Mesendoderm (in vitro differentiated cells): ENCODE data around the gene LYZL1.

Experiments used
- DNase-seq: peaks from one replicate; pipeline ENCODE4 v3.0.0; 2013
- H2AK5ac ChIP-seq: 2 replicates; pipeline ENCODE4 v1.6.1; 2013; ENCODE audit warnings: low read length, inconsistent platforms
- H2BK120ac ChIP-seq: 2 replicates; pipeline ENCODE4 v1.6.1; 2013; ENCODE audit warnings: low read depth, mild to moderate bottlenecking, low read length, moderate library complexity, mixed read lengths
- H2BK15ac ChIP-seq: replicated peaks from 2 replicates; pipeline ENCODE4 v1.6.1; 2013; ENCODE audit warnings: low read depth, mild to moderate bottlenecking, moderate library complexity
- H2BK5ac ChIP-seq: 2 replicates; pipeline ENCODE4 v1.6.1; 2013; ENCODE audit warnings: low read length, inconsistent platforms
- H3K18ac ChIP-seq: 2 replicates; pipeline ENCODE4 v1.6.1; 2013; ENCODE audit warnings: mild to moderate bottlenecking, low read length, mixed read lengths
- H3K23ac ChIP-seq: one replicate; pipeline ENCODE4 v1.6.1; 2013; ENCODE audit warnings: low read length
- H3K27ac ChIP-seq: 2 replicates; pipeline ENCODE4 v1.5.1; 2013; ENCODE audit warnings: low read depth, mild to moderate bottlenecking, inconsistent platforms, low read length, moderate library complexity
- H3K27me3 ChIP-seq: 2 replicates; pipeline ENCODE4 v1.6.1; 2013; ENCODE audit warnings: low read length, control low read depth, mild to moderate bottlenecking, inconsistent platforms; ENCODE audit not compliant: insufficient read depth, poor library complexity
- H3K36me3 ChIP-seq: 2 replicates; pipeline ENCODE4 v1.6.1; 2013; ENCODE audit warnings: low read length, inconsistent platforms; ENCODE audit not compliant: control insufficient read depth, insufficient read depth
- H3K4ac ChIP-seq: one replicate; pipeline ENCODE4 v1.6.1; 2013; ENCODE audit warnings: low read depth, mild to moderate bottlenecking, low read length, moderate library complexity
- H3K4me1 ChIP-seq: 2 replicates; pipeline ENCODE4 v1.6.1; 2013; ENCODE audit warnings: low read depth, low read length, inconsistent platforms; ENCODE audit not compliant: control insufficient read depth
- H3K4me2 ChIP-seq: 2 replicates; pipeline ENCODE4 v1.6.1; 2013; ENCODE audit warnings: low read length
- H3K4me3 ChIP-seq: 2 replicates; pipeline ENCODE4 v1.5.1; 2013; ENCODE audit warnings: mild to moderate bottlenecking, low read length
- H3K56ac ChIP-seq: one replicate; pipeline ENCODE4 v1.6.1; 2013; ENCODE audit warnings: low read length
- H3K79me1 ChIP-seq: 2 replicates; pipeline ENCODE4 v1.6.1; 2013; ENCODE audit warnings: low read length, inconsistent platforms
- H3K79me2 ChIP-seq: 2 replicates; pipeline ENCODE4 v1.6.1; 2013; ENCODE audit warnings: mild to moderate bottlenecking, low read length; ENCODE audit not compliant: control insufficient read depth, insufficient read depth
- H3K9ac ChIP-seq: 2 replicates; pipeline ENCODE4 v1.6.1; 2013; ENCODE audit warnings: low read length, inconsistent platforms
- H4K5ac ChIP-seq: one replicate; pipeline ENCODE4 v1.6.1; 2013; ENCODE audit warnings: low read length
- H4K8ac ChIP-seq: one replicate; pipeline ENCODE4 v1.6.1; 2013; ENCODE audit warnings: low read depth, mild to moderate bottlenecking, control low read depth, low read length, moderate library complexity
- WGBS: extraction: QIAGEN DNeasy Blood & Tissue Kit; methylation state at CpG from one replicate; pipeline ENCODE4 v1.1.7; 2013; ENCODE audit warnings: low lambda C conversion rate, missing lambda C conversion rate; ENCODE audit not compliant: insufficient coverage; ENCODE audit errors: extremely low coverage; 5-methylcytosine and 5-hydroxymethylcytosine counted together

Gene LYZL1

GRCh38 chr10:29250066-29250465 lies 38.8 kb upstream of the LYZL1 start:
- no peak overlapping the region for H2BK15ac ChIP-seq
- no peaks in the 10 kb centered on the region for H3K27me3 ChIP-seq
- H4K8ac ChIP-seq: no peak overlapping the region
- no peaks in the 10 kb centered on the region for H3K79me2 ChIP-seq
- no peak overlapping the region for H3K4me3 ChIP-seq
- H3K4ac ChIP-seq: no peak overlapping the region
- H3K79me1 ChIP-seq: no peaks in the 10 kb centered on the region
- no peak overlapping the region for H2BK120ac ChIP-seq
- H2BK5ac ChIP-seq: no peak overlapping the region
- no peak overlapping the region for H3K56ac ChIP-seq
- H3K4me1 ChIP-seq: peaks cover 16% of the 10 kb centered on the region
- no peaks in the 10 kb centered on the region for H3K36me3 ChIP-seq
- H3K9ac ChIP-seq: no peak overlapping the region
- H3K23ac ChIP-seq: no peak overlapping the region
- DNase-seq: no peak
- no peak overlapping the region for H4K5ac ChIP-seq
- no CpG with 5 or more reads among the region's 1 CpG for WGBS
- no peak overlapping the region for H2AK5ac ChIP-seq
- H3K18ac ChIP-seq: peak overlapping the region; percentile 32
- H3K27ac ChIP-seq: no peak overlapping the region
- H3K4me2 ChIP-seq: no peak overlapping the region

GRCh38 chr10:29252811-29253689 lies 35.8 kb upstream of the LYZL1 start:
- H3K9ac ChIP-seq: no peak overlapping the region
- no peak overlapping the region for H3K27ac ChIP-seq
- no peak for DNase-seq
- no CpG with 5 or more reads among the region's 18 CpGs for WGBS
- H3K18ac ChIP-seq: no peak overlapping the region
- no peaks in the 10 kb centered on the region for H3K36me3 ChIP-seq
- peak overlapping the region; percentile 59 for H3K56ac ChIP-seq
- no peak overlapping the region for H2BK120ac ChIP-seq
- H3K4me3 ChIP-seq: no peak overlapping the region
- H3K79me1 ChIP-seq: no peaks in the 10 kb centered on the region
- H2BK15ac ChIP-seq: no peak overlapping the region
- no peaks in the 10 kb centered on the region for H3K79me2 ChIP-seq
- H2BK5ac ChIP-seq: peak overlapping the region; percentile 51
- H4K5ac ChIP-seq: peak overlapping the region; percentile 30
- no peak overlapping the region for H3K4me2 ChIP-seq
- H4K8ac ChIP-seq: no peak overlapping the region
- peak overlapping the region; percentile 56 for H2AK5ac ChIP-seq
- peaks cover 22% of the 10 kb centered on the region for H3K4me1 ChIP-seq
- peak overlapping the region; percentile 8 for H3K4ac ChIP-seq
- no peak overlapping the region for H3K23ac ChIP-seq
- no peaks in the 10 kb centered on the region for H3K27me3 ChIP-seq

- no peaks in the 10 kb centered on the region for H3K79me1 ChIP-seq
- H3K27ac ChIP-seq: peak overlapping the region; percentile 47
- WGBS: no CpG with 5 or more reads among the region's 3 CpGs
Measured at GRCh38 chr10:29253690-29254029, 35.2 kb upstream of the LYZL1 start.

GRCh38 chr10:29254123-29255046 lies 34.5 kb upstream of the LYZL1 start:
- Histone ChIP-seq H3K4me1 (peaks cover 22% of the 10 kb centered on the region), H3K9ac (peak overlapping the region; percentile 36), H2BK15ac (no peak overlapping the region), H3K23ac (no peak overlapping the region), H3K79me1 (no peaks in the 10 kb centered on the region), H3K4me3 (no peak overlapping the region), H2AK5ac (peak overlapping the region; percentile 90), H3K27me3 (no peaks in the 10 kb centered on the region), H3K4me2 (no peak overlapping the region), H3K18ac (peak overlapping the region; percentile 16), H3K27ac (peak overlapping the region; percentile 87), H2BK5ac (peak overlapping the region; percentile 93), H4K5ac (no peak overlapping the region), H3K56ac (peak overlapping the region; percentile 78), H4K8ac (no peak overlapping the region), H3K79me2 (no peaks in the 10 kb centered on the region), H3K4ac (peak overlapping the region; percentile 41), H2BK120ac (peak overlapping the region; percentile 89), H3K36me3 (no peaks in the 10 kb centered on the region)
- DNase-seq: peak; percentile 96
- WGBS: no CpG with 5 or more reads among the region's 9 CpGs

More at GRCh38 chr10:29253690-29254029, 35.2 kb upstream of the LYZL1 start:
- Histone ChIP-seq H2BK15ac (no peak overlapping the region), H3K56ac (peak overlapping the region; percentile 78), H2BK5ac (peak overlapping the region; percentile 93), H3K23ac (no peak overlapping the region), H4K5ac (no peak overlapping the region), H3K4me1 (peaks cover 22% of the 10 kb centered on the region), H3K18ac (no peak overlapping the region), H3K9ac (peak overlapping the region; percentile 16), H3K27me3 (no peaks in the 10 kb centered on the region), H3K79me2 (no peaks in the 10 kb centered on the region), H3K4me2 (no peak overlapping the region), H2BK120ac (peak overlapping the region; percentile 89), H3K36me3 (no peaks in the 10 kb centered on the region), H3K4ac (peak overlapping the region; percentile 74), H3K4me3 (no peak overlapping the region), H2AK5ac (peak overlapping the region; percentile 90), H4K8ac (no peak overlapping the region)
- no peak for DNase-seq

GRCh38 chr10:29255104-29255503 lies 33.8 kb upstream of the LYZL1 start:
- no peaks in the 10 kb centered on the region for H3K36me3 ChIP-seq
- H4K5ac ChIP-seq: no peak overlapping the region
- no peaks in the 10 kb centered on the region for H3K79me1 ChIP-seq
- DNase-seq: no peak
- H2BK120ac ChIP-seq: no peak overlapping the region
- H3K18ac ChIP-seq: peak overlapping the region; percentile 16
- H3K27me3 ChIP-seq: no peaks in the 10 kb centered on the region
- H3K4ac ChIP-seq: peak overlapping the region; percentile 41
- no peak overlapping the region for H3K4me3 ChIP-seq
- no peak overlapping the region for H3K9ac ChIP-seq
- H2AK5ac ChIP-seq: no peak overlapping the region
- no peaks in the 10 kb centered on the region for H3K79me2 ChIP-seq
- peaks cover 22% of the 10 kb centered on the region for H3K4me1 ChIP-seq
- no CpG with 5 or more reads among the region's 3 CpGs for WGBS
- no peak overlapping the region for H2BK15ac ChIP-seq
- H3K23ac ChIP-seq: no peak overlapping the region
- no peak overlapping the region for H4K8ac ChIP-seq
- no peak overlapping the region for H3K4me2 ChIP-seq
- peak overlapping the region; percentile 78 for H3K56ac ChIP-seq
- peak overlapping the region; percentile 87 for H3K27ac ChIP-seq
- H2BK5ac ChIP-seq: peak overlapping the region; percentile 82
